ENCODE measurements around the gene UPB1.
"Not testable (repeated sequence)": the region's sequence is repeated elsewhere in the genome, so short reads cannot be mapped to it uniquely, and the experiment has no call there.

Gene UPB1

DNA sequence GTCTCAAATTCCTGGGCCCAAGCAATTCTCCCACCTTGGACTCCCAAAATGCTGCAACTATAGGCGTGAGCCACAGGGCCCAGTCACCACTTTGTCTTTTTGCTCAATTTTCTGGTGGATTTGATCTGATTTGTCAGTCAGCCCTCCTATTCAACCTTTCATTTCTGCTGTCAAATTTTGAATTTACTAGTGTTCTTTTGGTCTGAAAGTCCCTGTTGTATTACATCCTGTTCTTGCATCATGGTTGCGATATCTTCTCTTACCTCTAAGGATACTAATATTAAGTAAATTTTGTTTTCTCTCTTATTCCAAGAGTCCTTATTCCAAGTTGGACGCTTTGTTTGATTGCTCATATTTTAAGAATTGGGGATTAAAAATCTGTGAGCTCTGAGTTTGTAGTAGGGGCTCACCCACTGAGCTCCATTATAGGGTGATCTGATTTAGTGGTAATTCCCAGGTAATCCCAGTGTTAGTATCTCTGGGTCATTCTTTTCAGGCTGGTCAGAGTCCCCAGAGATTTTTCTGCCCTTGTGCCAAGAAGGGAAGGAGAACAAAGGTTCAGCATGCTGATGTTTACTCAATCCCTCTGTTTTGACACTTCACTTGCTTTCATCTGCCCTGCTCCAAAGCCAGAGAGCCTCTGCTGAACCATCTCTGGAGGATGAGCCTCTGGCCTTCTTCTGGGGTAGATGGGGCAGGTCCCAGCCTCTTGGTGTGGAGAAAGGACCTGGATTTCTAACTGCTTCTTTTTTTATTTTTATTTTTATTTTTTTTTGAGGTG, 10.0 kb downstream of the UPB1 start:
- no peak for DNase-seq

DNA sequence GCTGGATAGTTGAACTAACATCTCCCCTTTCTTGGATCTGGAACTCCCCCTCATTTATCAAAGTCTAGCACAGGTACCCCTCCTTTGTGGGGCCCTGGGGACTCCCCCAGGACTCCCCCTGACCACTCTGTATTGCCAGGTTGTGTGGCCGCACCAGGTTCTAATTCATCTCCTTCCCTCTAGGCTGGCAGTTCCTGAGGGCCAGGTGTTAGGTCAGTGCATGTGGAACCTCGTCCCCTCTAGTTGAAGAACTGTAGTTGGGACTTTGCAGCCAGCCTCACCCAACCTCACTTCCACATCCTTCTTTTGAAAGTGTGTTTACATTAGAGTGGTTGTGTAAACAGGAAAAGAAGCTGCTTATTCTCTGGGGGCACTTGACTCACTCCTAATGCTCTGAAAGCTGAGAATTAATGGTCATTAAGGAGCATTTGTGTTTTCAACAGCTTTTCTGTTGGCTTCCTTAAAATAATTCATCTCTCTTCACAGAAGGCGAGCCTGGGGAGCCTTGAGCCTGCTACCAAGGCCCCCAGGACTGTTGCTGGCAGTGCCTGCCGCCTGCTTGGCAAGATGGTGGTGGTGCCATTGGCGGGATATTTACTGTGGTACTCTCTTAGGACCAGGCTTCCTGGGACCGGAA, 11.8 kb downstream of the UPB1 start:
- peak; percentile 45 for DNase-seq

DNA sequence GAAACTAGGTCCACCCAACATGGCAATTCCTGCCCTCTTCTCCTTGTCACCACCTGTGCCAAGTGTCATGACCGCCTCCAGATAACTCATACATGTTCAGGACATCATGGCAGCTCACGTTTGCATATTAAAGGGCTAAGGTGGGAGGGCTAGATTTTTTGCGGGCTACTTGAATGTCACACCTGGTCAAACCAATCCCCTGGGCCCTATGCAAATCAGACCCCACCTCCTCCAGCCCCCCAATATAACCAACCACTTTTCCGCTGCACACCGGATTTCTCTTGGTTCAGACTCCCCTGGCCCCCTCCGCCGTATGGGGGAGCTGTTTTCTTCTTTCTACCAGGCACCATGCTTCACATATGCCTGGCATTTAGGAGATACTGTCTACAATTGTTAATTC, 12.6 kb downstream of the UPB1 start:
- no peak for DNase-seq

DNA sequence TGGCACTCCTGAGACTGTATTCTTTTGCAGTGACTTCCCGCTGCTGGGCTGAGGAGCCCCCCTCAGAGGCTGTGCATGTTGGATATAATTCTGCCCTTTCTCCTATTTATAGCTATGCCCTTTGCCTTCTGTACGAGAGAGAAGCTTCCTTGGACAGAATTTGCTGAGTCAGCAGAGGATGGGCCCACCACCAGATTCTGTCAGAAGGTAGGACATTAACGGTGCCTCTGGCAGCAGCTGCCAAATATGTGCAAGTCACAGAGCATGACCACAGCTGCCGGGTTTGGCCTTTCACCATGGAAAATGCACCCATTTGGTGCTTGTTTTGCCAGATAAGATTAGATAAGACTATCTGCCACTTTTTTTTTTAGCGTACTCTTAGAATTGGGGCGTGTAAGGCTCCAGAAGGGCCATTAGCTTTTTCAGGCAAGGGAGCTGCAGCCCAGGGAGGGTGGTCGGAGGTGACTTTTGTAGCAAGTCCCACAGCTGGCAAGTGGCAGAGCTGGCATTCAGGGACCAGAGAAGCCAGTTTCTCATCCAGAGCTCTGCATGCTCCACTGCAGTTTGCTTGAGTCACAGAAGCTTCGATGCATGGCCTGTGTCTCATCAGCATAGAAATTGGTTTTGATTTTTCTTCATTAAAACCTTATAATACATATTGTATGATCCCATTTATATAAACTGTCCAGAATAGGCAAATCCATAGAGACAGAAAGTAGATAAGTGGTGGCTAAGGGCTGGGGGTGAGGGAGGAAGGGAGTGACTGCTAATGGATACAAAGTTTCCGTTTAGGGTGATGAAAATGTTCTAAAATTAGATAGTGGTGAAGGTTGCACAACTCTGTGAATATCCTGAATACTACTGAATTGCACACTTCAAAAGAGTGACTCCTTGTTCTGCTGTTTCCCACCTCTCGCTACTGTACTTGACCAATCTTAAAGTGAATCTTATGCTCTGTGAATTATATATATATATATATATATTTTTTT, 15.8 kb downstream of the UPB1 start:
- peak; percentile 52 for DNase-seq

DNA sequence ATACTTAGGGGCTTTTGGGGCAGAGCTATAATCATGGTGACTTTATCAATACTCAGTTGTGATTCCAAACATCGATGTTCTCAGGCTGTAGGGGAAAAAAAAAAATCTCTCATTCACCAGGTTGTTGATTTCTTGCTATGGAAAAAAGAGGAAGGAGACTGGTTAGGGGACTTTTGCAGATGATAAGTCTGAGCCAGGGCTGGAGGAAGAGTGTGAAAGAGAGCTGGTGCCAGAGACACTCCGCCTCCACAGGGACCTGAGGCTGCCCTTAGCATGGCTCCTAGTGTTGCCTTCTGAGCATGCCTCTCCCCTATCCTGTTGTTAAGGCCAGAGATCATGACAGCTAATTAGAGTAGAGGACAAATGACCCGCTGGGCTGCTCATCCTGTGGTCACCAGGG, 16.9 kb downstream of the UPB1 start:
- DNase-seq = no peak

DNA sequence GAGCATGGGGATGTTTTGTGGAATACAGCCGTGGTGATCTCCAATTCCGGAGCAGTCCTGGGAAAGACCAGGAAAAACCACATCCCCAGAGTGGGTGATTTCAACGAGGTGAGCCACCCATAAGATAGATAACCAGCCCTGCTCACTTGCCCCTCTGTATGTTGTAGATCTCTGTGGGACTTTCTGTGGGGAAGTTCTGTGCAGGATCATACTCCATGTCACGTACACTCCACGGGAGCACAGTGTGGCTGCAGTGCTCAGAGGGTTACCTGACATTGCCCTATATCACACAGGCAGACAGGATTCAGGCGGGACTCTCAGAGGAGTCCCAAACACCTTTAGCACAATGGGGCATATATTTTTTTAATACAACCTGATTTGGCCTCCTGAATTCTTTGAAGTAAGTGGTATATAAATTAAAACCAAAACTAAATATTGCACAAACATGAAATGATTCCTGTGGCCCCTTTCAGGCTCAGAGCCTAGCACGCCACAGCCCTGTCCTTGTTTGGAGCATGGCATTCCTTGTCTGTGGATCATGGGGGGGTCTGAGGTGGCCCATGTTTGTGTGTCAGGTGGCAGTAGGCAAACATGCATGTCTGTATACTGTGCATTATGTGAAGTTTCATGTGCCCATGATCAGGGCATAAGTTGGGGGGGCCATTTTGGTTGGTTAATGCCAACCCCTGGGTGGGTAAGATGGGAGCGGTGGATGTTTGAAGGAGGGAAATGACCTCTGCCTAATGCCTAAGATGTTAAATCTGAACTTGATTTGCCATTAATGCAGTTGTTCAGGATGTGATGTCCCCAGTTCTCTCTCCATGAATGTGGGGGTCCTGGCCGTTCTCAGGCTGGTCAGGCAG, 18.5 kb downstream of the UPB1 start:
- no peak for DNase-seq

DNA sequence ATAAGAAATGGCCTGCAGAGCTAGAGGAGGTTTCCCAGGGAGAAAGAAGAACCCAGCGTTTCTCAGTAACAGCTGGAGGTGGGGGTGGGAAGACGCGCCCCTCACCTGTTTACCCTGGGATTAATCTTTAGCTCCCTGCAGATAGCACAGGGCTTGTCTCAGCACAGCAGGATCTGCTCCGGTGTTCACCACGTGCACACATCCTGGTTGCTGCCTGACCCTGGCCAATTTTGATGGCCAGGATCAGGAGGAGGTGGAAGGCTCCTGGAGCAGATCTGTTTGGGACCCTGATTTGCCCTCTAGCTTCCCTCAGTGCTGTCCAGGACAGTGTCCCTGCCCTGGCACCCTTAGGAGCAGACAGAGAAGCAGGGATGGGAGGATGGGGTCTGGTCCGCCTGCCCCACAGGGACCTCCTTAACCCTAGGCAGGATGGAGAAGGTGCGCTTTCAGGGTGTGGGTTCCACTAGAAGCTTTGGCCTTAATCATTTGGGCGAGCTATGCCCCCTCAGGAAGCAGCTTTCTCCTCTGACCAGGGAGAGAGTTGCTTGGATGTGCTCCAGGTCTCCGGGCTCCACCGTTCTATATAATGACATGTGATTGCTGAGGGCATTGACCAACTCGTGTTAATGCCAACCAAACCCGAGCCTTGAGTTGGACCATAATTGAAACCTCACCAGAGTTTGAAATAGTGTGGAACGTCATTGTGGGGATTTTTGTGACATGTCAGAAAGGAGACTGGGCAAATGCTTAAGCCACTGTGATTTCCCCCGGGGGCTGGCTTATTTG, 19.3 kb downstream of the UPB1 start:
- no peak for DNase-seq

DNA sequence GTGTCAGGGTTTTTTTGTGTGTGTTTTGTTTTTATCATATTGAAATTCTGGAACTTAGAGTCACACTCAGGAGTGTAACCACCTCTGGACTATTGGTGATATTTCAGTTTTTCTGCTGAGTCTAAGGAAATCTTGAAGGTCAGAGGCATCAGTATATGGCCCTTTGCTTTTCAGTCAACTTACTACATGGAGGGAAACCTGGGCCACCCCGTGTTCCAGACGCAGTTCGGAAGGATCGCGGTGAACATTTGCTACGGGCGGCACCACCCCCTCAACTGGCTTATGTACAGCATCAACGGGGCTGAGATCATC, 19.9 kb downstream of the UPB1 start:
- DNase-seq = no peak

DNA sequence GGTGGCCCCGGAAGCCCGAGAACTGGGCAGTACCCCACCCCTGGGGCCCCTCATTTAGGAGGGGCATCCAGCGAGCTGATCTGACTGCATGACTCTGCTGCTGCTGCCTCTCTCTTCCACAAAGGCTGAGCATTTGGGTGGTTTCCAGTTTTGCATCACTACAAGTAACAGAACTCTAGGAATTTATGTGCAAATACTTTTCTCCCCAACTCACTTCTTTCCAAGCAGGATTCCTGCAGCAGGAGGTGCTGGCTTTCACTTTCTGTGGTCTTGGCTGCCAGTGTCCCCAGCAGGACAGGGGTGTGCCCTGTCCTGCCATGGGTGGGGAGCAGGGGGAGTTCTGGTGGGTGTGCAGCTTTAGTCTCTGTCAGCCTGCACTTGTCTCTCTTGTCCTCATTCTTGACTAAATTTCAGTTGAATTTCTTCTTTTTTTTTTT, 21.2 kb downstream of the UPB1 start:
- peak; percentile 93 for DNase-seq

DNA sequence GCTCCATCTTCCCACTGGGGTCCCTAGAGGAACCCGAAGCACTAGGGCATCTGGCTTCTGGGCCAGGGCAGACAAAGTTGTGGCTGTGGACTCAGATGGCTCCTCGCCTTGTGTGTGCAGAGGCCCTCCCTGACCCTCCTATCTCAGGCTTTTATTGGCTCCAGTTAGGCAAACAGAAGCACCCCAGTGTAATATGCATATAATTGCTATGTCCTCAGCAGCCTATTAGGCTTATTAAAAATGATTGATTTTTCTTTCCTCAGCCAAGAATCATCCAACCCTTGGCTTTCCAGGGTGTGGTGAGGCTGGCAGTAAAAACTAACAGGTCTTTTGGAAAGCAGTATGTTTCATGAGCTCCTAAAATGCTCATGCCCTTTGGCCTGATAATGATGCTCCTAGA, 22.3 kb downstream of the UPB1 start:
- DNase-seq = no peak

DNA sequence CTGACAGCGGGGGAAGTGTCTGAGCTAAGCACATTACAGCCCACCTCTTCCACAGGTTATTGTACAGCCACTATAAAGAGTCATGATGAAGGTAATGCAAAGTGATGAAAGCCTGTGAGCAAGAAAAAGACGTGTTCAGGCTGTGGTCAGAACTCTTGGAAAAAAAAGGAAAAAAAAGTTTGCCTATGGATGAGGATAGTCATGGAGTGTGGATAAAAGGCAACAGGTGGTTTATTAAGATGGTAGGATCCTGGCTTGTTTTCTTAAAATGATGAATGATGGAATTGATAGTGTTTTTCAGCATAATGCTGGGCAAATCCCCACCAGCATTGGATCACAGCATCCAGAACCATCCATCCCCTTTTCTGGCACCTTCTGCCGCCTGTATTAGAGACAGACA, 23.1 kb downstream of the UPB1 start:
- DNase-seq = no peak

DNA sequence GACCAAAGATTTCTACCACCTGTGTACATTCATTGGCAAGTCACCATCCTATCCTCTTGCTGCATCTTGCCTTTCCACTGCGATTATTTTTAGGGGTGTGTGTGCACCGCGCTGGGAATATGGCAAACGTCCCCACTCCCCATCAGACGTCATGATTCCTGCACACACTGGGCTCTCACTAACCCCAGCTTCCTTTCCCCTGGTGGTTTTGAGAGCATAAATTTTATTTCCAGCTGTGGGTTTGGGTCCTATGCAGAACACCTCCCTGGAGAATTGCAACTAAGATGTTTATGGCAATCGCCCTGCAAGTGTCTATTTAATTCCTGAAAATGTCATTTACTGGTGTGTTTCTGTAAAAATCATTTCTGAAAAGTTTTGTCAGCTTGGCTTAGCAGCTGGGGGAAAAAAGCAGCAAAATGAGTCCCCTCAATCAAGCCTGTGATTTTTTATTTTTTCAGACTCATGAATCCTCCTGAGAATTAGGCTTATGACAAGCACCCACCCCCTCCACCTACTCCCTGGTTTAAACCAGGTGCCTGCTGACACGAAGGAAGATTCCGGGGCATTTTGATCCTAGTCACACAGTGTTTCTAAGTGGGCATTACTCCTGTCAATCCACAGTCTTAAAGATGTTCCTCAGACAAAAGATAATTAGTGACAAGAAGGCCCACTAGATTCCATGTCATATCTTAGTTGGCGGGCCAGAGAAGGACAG, 23.8 kb downstream of the UPB1 start:
- no peak for DNase-seq

DNA sequence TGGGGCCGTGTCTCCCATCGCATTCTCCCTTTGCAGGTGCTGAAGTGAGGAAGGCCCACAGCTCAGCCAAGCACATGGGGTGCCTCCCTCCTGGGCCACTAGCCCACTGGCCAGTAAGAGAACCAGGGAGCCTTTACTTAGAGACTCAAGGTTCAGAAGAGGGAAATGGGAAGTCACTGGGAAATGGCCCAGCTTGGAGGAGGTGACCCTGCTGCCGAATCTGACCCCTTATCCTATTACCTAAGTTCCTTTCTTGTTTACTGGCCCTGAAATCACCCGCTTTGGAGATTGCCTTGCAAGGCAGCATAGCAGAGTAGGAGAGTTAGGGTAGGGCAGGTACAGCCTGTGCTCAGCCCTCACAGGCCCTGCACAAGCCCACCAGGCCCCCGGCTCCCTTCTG, 24.4 kb downstream of the UPB1 start:
- DNase-seq = no peak

DNA sequence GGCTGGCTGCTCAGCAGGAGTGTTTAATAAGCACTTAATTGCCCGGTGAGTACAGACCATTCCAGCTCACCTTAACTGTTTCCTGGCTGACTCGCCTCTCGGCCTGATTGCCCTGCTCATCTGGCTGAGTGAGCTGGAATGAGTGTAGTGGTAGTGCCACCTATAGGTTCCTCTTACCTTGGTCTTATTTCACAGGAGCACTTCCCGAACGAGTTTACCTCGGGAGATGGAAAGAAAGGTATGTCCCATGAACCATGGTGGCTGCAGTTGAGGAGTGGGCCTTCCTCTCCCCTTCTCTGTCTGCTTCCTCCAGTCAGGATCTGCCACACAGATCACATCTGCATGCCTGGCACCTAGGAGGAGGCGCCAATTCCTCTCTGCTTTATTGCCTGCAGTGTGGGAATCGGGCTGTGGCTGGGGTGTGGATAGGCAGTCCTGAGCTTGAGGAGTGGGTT, 26.7 kb downstream of the UPB1 start:
- peak; percentile 47 for DNase-seq

DNA sequence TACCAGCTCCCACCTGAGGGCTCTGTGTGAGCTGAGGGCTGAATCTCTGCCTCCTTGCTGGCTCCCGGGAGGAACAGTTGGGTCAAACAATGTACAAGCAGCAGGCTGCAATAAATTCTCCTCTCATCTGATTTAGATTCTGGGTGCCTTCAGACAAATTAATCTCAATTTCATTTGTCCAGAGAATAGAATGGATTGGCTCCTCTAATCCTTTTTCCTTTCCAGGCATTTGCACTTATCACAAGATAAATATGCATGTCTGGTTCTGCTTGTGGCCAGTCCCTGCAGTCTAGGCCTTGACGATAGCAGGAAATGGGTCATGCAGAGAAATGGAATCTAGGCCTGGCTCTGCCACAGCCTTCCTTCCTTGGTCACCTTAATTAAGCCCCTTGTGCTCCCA, 28.7 kb downstream of the UPB1 start:
- DNase-seq = peak; percentile 56

DNA sequence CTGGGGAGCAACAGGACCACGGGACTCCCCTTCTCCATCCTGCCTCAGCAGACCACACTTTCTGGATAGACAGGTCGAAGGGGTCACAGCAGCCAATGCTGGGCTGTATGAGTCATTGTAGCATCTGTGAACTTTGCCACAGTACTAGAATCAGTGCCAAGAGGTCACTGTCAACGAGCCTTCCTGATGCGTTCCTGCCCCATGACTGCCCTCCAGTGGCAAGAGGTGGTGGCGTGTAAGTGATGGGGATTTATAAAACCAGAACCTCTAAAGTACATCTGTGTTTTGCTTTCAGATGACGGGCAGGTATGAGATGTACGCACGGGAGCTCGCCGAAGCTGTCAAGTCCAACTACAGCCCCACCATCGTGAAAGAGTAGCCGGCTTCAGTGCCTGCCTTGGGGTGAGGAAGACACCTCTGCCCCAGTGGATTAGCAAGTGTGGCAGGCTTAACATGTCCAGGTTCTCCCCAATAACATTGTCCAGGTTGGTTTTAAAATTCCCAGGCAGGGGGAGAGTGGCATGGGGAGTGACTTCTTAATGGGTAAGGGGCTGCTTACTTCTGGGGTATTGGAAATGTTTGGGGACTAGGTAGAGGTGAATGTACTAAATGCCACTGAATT, 30.4 kb downstream of the UPB1 start:
- DNase-seq = peak; percentile 71

DNA sequence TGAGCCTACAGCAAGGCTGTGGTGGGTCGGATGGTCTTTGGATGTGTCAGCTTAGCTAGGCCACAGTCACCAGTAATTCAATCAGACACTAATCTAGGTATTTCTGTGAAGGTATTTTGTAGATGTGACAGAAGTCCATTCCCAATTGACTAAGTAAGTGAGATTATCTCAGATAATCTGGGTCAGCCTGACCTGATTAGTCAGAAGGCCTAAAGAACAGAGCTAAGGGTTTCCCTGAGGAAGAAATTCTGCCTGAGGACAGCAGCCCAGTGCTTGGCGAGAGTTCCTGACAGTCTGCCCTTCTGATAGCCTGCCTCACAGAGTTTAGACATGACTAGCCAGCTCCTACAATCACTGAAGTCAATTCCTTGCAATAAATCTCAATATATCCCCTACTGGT, 31.1 kb downstream of the UPB1 start:
- no peak for DNase-seq

DNA sequence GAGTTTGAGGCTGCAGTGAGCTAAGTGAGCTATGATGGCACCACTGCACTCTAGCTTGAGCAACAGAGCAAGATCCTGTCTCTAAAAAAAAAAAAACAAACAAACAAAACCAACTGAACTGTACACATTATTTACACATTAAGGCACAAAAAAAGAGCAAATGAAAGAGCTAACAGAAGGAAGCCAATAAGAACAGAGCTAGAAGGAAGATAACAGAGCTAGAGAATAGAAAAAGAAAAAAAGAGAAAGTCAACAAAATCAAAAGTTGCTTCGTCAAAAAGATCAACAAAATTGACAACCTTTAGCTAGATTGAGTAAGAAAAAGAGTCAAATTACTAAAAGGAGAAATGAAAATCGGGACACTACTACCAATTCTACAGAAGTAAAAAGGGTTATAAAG, 34.8 kb downstream of the UPB1 start:
- no peak for DNase-seq

DNA sequence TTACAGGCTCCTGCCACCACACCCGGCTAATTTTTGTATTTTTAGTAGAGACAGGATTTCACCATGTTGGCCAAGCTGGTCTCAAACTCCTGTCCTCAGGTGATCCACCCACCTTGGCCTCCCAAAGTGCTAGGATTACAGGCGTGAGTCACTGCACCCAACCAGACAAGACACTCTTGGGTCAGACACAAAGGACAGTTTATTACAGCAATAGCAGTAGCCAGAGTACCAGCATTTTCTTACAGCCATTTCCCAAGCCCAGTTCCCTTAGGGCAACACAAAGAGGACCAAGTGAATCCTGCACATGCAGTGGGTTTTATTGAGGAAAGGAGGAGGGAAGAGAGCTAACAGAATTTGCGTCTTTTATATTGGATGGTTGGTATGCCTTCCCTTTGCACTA, 35.8 kb downstream of the UPB1 start:
- DNase-seq = not testable (repeated sequence)

DNA sequence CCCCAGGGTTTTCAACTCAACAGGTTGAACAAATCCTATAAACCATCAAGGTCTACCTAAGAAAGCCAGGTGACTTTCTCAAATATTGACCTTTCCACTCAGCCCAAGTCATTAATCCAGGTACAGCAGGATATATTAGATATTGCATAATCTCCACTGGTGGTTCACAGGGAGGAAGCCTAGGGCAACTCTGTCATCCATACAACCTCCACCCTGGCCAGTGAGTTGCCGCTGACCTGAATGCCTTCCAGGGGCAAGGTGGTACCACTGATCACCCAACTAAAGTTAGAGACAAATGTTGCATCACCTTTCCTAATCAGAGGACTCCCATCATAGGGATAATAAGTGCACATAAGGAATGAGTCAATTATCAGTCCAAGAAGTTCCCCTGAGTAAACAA, 36.9 kb downstream of the UPB1 start:
- no peak for DNase-seq
